Measurements from ENCODE around the gene FRMD1. TPM values are rescaled to one million over a fixed set of nuclear protein-coding genes. Genes with fewer than 3 reads are reported as not detected.

FRMD1 gene
- total RNA-seq, 1 donor from 2014 or later = not detected

DNA sequence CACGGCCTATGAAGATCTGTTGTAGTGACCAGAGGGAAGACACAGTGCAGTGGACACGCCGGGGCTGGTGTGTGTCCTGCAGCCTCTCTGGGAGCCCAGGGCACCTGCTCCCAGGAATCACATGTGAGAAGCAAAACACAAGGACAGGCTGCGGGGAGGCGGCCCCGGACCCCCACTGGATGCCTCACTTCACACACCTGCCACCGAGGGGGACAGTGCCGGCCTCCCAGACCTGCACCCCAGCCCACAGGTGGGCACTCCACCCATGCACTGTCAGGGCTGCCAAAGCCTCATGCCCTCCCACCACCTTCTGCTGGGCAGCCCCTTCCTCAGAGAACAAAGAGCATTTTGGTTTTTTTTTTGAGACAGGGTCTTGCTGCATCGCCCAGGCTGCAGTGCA lies 27.4 kb downstream of the FRMD1 start:
- no peaks in the 10 kb centered on the region for H3K9me3 ChIP-seq (ENCODE audit: low read depth)
- no peaks in the 10 kb centered on the region for H3F3A ChIP-seq (ENCODE audit: low read depth)
- H3K4me1 ChIP-seq = no peaks in the 10 kb centered on the region
- Mint-ChIP-seq H3K27ac (peak overlapping the region; percentile 62), H3K36me3 (no peaks in the 10 kb centered on the region), H3K4me3 (no peak overlapping the region), H3K4me1 (peaks cover 10% of the 10 kb centered on the region), H3K27me3 (ENCODE audit: insufficient read depth, low read depth) (peaks cover 3% of the 10 kb centered on the region), H3K9me3 (no peaks in the 10 kb centered on the region)
- no peak overlapping the region for H2AFZ ChIP-seq (replicated peaks)
- H3K27me3 ChIP-seq = no peaks in the 10 kb centered on the region
- H3K9ac ChIP-seq = no peak overlapping the region
- H3K27ac ChIP-seq = no peak overlapping the region
- H3K36me3 ChIP-seq = no peaks in the 10 kb centered on the region
- H3K79me2 ChIP-seq (ENCODE audit: low read depth) = no peaks in the 10 kb centered on the region
- DNase-seq (ENCODE audit: low spot score) = no peak
- H3K4me3 ChIP-seq = no peak overlapping the region
- TF ChIP-seq EZH2 (IDR thresholded peaks at IDR 0.05) (no peak), EZH2phosphoT487 (IDR thresholded peaks at IDR 0.05) (no peak)
- TF ChIP-seq, protein P1, sequence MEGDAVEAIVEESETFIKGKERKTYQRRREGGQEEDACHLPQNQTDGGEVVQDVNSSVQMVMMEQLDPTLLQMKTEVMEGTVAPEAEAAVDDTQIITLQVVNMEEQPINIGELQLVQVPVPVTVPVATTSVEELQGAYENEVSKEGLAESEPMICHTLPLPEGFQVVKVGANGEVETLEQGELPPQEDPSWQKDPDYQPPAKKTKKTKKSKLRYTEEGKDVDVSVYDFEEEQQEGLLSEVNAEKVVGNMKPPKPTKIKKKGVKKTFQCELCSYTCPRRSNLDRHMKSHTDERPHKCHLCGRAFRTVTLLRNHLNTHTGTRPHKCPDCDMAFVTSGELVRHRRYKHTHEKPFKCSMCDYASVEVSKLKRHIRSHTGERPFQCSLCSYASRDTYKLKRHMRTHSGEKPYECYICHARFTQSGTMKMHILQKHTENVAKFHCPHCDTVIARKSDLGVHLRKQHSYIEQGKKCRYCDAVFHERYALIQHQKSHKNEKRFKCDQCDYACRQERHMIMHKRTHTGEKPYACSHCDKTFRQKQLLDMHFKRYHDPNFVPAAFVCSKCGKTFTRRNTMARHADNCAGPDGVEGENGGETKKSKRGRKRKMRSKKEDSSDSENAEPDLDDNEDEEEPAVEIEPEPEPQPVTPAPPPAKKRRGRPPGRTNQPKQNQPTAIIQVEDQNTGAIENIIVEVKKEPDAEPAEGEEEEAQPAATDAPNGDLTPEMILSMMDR (IDR thresholded peaks at IDR 0.05) = no peak
- H4K20me1 ChIP-seq (ENCODE audit: low read depth) = no peaks in the 10 kb centered on the region
- H3K4me2 ChIP-seq = no peak overlapping the region

GRCh38 chr6:168050881-168051586 lies 28.0 kb downstream of the FRMD1 start:
- Histone ChIP-seq H3K27me3 (no peaks in the 10 kb centered on the region), H3F3A (ENCODE audit: low read depth) (no peaks in the 10 kb centered on the region), H3K9ac (no peak overlapping the region), H2AFZ (replicated peaks) (no peak overlapping the region), H3K36me3 (no peaks in the 10 kb centered on the region), H3K79me2 (ENCODE audit: low read depth) (no peaks in the 10 kb centered on the region), H3K27ac (no peak overlapping the region), H3K4me1 (no peaks in the 10 kb centered on the region), H3K4me2 (no peak overlapping the region), H3K9me3 (ENCODE audit: low read depth) (no peaks in the 10 kb centered on the region), H4K20me1 (ENCODE audit: low read depth) (no peaks in the 10 kb centered on the region), H3K4me3 (no peak overlapping the region)
- no peaks in the 10 kb centered on the region for H3K36me3 Mint-ChIP-seq
- H3K27me3 Mint-ChIP-seq (ENCODE audit: insufficient read depth, low read depth) = peaks cover 4% of the 10 kb centered on the region
- no peaks in the 10 kb centered on the region for H3K9me3 Mint-ChIP-seq
- TF ChIP-seq EZH2 (IDR thresholded peaks at IDR 0.05) = no peak
- TF ChIP-seq, protein P1 (IDR thresholded peaks at IDR 0.05) = peak; percentile 52
- TF ChIP-seq EZH2phosphoT487 (IDR thresholded peaks at IDR 0.05) = no peak
- DNase-seq (ENCODE audit: low spot score) = peak; percentile 63
- H3K27ac Mint-ChIP-seq = peak overlapping the region; percentile 62
- H3K4me1 Mint-ChIP-seq = peaks cover 10% of the 10 kb centered on the region
- H3K4me3 Mint-ChIP-seq = no peak overlapping the region

DNA sequence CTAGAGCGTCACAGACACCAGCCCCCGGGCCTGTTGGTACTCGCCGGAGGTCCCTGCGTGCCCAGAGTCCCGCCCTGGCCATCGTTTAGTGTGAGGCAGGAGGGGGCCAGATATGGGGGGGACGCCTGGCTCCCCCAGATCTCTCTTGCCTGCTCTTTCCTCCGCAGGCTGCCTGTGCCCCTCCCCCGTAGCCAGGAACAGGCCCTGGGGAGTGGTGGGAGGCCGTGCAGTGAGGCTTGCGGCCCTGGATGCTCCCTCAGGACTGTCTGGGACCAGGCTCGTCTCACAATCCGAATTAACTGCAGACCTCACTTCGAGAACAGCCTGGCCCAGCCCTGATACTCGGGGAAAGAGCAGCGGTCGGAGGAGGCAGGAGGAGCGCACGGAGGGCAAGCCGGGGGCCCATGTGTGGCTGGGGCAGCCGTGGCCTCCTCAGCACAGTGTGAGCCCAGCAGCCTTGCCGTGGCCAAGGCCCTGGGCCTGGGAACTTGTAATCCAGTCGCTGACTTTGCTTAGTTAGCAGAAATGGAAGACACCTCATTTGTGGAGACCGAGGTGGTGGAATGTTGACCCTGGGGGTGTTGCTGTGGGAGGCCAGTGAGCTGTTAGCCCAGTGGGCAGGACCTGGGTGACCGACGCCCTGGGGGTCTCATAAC lies 28.7 kb downstream of the FRMD1 start:
- TF ChIP-seq EZH2 (IDR thresholded peaks at IDR 0.05) (no peak), EZH2phosphoT487 (IDR thresholded peaks at IDR 0.05) (no peak)
- TF ChIP-seq, protein P1 (IDR thresholded peaks at IDR 0.05) = no peak
- no peak overlapping the region for H3K4me2 ChIP-seq
- no peak for DNase-seq (ENCODE audit: low spot score)

More for the DNA sequence above, 28.7 kb downstream of the FRMD1 start:
- Histone ChIP-seq H2AFZ (replicated peaks) (peak overlapping the region; percentile 53), H3K4me3 (no peak overlapping the region), H3K4me1 (no peaks in the 10 kb centered on the region), H3K9me3 (ENCODE audit: low read depth) (no peaks in the 10 kb centered on the region), H3F3A (ENCODE audit: low read depth) (no peaks in the 10 kb centered on the region), H3K9ac (no peak overlapping the region), H3K36me3 (no peaks in the 10 kb centered on the region), H3K27ac (no peak overlapping the region), H3K27me3 (no peaks in the 10 kb centered on the region), H4K20me1 (ENCODE audit: low read depth) (no peaks in the 10 kb centered on the region), H3K79me2 (ENCODE audit: low read depth) (no peaks in the 10 kb centered on the region)
- peaks cover 5% of the 10 kb centered on the region for H3K27me3 Mint-ChIP-seq (ENCODE audit: insufficient read depth, low read depth)
- H3K4me1 Mint-ChIP-seq = peaks cover 10% of the 10 kb centered on the region
- H3K9me3 Mint-ChIP-seq = no peaks in the 10 kb centered on the region
- H3K36me3 Mint-ChIP-seq = no peaks in the 10 kb centered on the region
- no peak overlapping the region for H3K4me3 Mint-ChIP-seq
- no peak overlapping the region for H3K27ac Mint-ChIP-seq

Measured in neural progenitor cell (in vitro differentiated cells).